Measurements from ENCODE around the gene DCLK1. TPM values are rescaled to one million over a fixed set of nuclear protein-coding genes. Genes with fewer than 3 reads are reported as not detected.

The DCLK1 gene
- total RNA-seq, 1 experiment from 2014 or later = 36.2 TPM

DNA sequence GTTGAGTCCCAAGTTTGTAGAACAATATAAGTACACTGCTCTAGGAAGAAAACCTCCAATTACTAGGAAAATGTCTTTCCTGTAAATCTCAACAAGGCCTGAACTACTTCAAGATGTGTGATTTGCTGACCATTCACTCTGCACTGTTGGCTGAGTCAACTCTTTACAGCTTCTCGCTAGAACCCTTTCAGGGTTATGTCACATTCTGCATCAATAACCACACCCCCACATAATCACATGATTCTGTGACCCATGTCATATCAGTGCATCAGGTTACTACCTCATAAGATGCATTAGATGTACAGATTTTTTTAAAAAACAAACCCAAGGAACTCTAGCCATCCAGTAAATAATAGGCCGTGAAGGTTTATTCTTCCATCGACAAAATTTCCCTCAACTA is 16.1 kb upstream of the DCLK1 start:
- Histone ChIP-seq H4K91ac (ENCODE audit: insufficient read length, low read depth, low read length) (no peak overlapping the region), H3K4me2 (ENCODE audit: insufficient read depth, insufficient read length, low read length) (no peak overlapping the region), H3K27ac (ENCODE audit: insufficient read length, low read depth, low read length) (no peak overlapping the region), H2BK15ac (ENCODE audit: low read depth, low read length) (no peak overlapping the region), H4K8ac (replicated peaks; ENCODE audit: insufficient read length, low read depth, low read length) (no peak overlapping the region), H3K18ac (ENCODE audit: insufficient read length, low read depth, low read length) (no peak overlapping the region), H3K27me3 (ENCODE audit: insufficient read depth, low read length) (no peaks in the 10 kb centered on the region), H3K4me1 (ENCODE audit: insufficient read depth, low read length) (no peaks in the 10 kb centered on the region), H3K9me3 (ENCODE audit: control insufficient read depth, low read depth, low read length) (no peaks in the 10 kb centered on the region), H3K9ac (ENCODE audit: extremely low read depth, insufficient read length, low read length) (no peak overlapping the region), H4K20me1 (ENCODE audit: control insufficient read depth, insufficient read depth, insufficient read length) (no peaks in the 10 kb centered on the region), H3K4ac (ENCODE audit: low read depth, low read length) (no peak overlapping the region), H3K23me2 (ENCODE audit: insufficient read length, low read depth, low read length, poor library complexity, severe bottlenecking) (no peaks in the 10 kb centered on the region), H2AFZ (ENCODE audit: low read length) (no peak overlapping the region), H3T11ph (ENCODE audit: low read length) (no peak overlapping the region), H2BK12ac (ENCODE audit: insufficient read length, low read depth, low read length) (no peak overlapping the region), H3K79me1 (ENCODE audit: insufficient read depth, low read depth, low read length, poor library complexity, severe bottlenecking) (no peaks in the 10 kb centered on the region), H3K23ac (ENCODE audit: insufficient read length, low read depth, low read length) (no peak overlapping the region), H3K79me2 (ENCODE audit: insufficient read depth, low read length) (no peaks in the 10 kb centered on the region), H3K56ac (ENCODE audit: insufficient read length, low read depth, low read length) (no peak overlapping the region), H2BK5ac (ENCODE audit: insufficient read length, low read length) (no peak overlapping the region), H4K5ac (ENCODE audit: insufficient read length, low read depth, low read length) (no peak overlapping the region), H2BK120ac (ENCODE audit: low read depth, low read length, poor library complexity, severe bottlenecking) (no peak overlapping the region), H2AK5ac (ENCODE audit: insufficient read length, low read length) (no peak overlapping the region), H3K14ac (ENCODE audit: insufficient read depth, low read length) (no peak overlapping the region), H2BK20ac (ENCODE audit: low read depth, low read length, poor library complexity, severe bottlenecking) (no peak overlapping the region)
- Mint-ChIP-seq H3K4me1 (peaks cover 5 to 7% of the 10 kb centered on the region in 2 experiments), H3K9me3 (peaks cover 3 to 13% of the 10 kb centered on the region in 2 experiments; a peak in 4 of 5 replicates), H3K27ac (no peak overlapping the region), H3K4me3 (no peak overlapping the region), H3K27me3 (ENCODE audit: low read depth) (no peaks in the 10 kb centered on the region; the same call in 1 of the 2 replicates), H3K36me3 (ENCODE audit: insufficient read depth in 1 of 3, low read depth in 3 of 3) (peaks cover 0 to 6% (median 0%) of the 10 kb centered on the region in 3 experiments; a peak in 3 of 7 replicates)
- no peak for DNase-seq
- WGBS (ENCODE audit: extremely low coverage, insufficient read length, low lambda C conversion rate) = no CpG with 5 or more reads among the region's 3 CpGs
- TF ChIP-seq, protein P1, sequence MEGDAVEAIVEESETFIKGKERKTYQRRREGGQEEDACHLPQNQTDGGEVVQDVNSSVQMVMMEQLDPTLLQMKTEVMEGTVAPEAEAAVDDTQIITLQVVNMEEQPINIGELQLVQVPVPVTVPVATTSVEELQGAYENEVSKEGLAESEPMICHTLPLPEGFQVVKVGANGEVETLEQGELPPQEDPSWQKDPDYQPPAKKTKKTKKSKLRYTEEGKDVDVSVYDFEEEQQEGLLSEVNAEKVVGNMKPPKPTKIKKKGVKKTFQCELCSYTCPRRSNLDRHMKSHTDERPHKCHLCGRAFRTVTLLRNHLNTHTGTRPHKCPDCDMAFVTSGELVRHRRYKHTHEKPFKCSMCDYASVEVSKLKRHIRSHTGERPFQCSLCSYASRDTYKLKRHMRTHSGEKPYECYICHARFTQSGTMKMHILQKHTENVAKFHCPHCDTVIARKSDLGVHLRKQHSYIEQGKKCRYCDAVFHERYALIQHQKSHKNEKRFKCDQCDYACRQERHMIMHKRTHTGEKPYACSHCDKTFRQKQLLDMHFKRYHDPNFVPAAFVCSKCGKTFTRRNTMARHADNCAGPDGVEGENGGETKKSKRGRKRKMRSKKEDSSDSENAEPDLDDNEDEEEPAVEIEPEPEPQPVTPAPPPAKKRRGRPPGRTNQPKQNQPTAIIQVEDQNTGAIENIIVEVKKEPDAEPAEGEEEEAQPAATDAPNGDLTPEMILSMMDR (conservative IDR thresholded peaks at IDR 0.05) = no peak
